T47D (cell line): ENCODE data around the gene DNAJB14.

Experiments used
- DNase-seq, 2 experiments: peaks; one replicate each; pipeline versions ENCODE4 v3.0.0 to v3.0.0-alpha.2; 2011 to 2012; ENCODE audit warnings: low read depth in 1 of 2, low spot score in 1 of 2
- JUND ChIP-seq: IDR thresholded peaks from 2 replicates; pipeline ENCODE4 v1.6.1; 2012; ENCODE audit warnings: low read depth
- in situ Hi-C: cut with HindIII; loops from 2 replicates; pipeline ENCODE4 v1.10.0; 2016; ENCODE audit warnings: low sequenced_read_pairs, low pct_unique_long_range_greater_than_20kb

Gene DNAJB14

GRCh38 chr4:99853190-99853589 is 93.2 kb downstream of the DNAJB14 start:
- DNase-seq, result no peak
- in situ Hi-C loops, result no loop called here
- TF ChIP-seq JUND, result no peak

GRCh38 chr4:99852199-99852749 is 94.1 kb downstream of the DNAJB14 start:
- in situ Hi-C loops, result no loop called here
- TF ChIP-seq JUND, result no peak
- DNase-seq, result no peak

- in situ Hi-C loops, result no loop called here
- no peak for DNase-seq
- no peak for TF ChIP-seq JUND
These were observed 97.8 kb downstream of the DNAJB14 start for GRCh38 chr4:99848591-99849001.

GRCh38 chr4:99847362-99847976 is 98.9 kb downstream of the DNAJB14 start:
- no peak for DNase-seq
- in situ Hi-C loops, result no loop called here
- TF ChIP-seq JUND, result no peak

- in situ Hi-C loops, result no loop called here
- no peak for DNase-seq
- TF ChIP-seq JUND, result no peak
These were observed 99.5 kb downstream of the DNAJB14 start for GRCh38 chr4:99846891-99847290.
